ENCODE measurements around the gene BICC1.

BICC1 gene

DNA sequence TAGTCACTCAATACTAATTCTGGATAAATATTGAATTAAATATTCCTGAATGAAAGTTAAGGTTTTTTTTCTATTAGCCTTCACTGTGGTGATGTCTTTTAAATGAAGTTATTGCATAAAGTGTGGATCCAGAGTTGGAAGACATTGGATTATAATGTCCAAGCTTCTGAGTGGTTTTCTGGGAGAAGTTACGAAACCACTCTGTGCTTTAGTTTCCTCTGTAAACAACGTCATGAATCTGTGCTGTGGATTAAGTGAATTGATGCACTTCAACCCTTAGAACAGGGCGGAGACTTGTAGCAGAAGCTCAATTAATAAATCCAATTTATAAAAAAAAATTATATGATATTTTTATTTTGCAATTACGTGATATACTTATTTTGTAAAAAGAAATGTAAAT is 271.7 kb downstream of the BICC1 start:
- no peak overlapping the region for H3K27ac Mint-ChIP-seq
- H3K27me3 Mint-ChIP-seq = no peaks in the 10 kb centered on the region
- no peak overlapping the region for H3K4me3 Mint-ChIP-seq
- H3K4me1 Mint-ChIP-seq = no peaks in the 10 kb centered on the region
- H3K9me3 Mint-ChIP-seq = no peaks in the 10 kb centered on the region
- H3K36me3 Mint-ChIP-seq = no peaks in the 10 kb centered on the region
- ATAC-seq = no peak

DNA sequence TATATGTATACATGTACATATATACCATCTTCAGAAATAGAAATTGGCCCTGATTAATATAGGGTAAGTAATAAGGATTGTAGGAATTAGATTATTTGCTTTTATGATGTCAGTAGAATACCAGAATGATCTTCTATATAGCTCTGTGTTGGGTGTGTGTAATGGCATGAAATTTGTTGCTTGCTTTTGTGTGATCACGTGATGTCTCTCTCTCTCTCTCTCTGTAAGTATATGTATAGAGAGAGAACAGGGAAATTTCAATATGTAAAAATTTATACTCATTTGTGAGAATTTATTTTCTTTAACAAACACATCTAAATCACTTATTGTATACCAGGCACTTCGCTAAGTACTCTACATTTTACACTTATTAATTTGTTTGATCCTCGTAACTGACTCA is 272.7 kb downstream of the BICC1 start:
- Mint-ChIP-seq H3K4me1 (no peaks in the 10 kb centered on the region), H3K4me3 (no peak overlapping the region), H3K27ac (no peak overlapping the region), H3K36me3 (no peaks in the 10 kb centered on the region), H3K27me3 (no peaks in the 10 kb centered on the region), H3K9me3 (no peaks in the 10 kb centered on the region)
- ATAC-seq = no peak

GRCh38 chr10:58791137-58791536 is 278.5 kb downstream of the BICC1 start:
- H3K4me1 Mint-ChIP-seq = no peaks in the 10 kb centered on the region

GRCh38 chr10:58795560-58795959 is 282.9 kb downstream of the BICC1 start:
- no peak overlapping the region for H3K4me3 Mint-ChIP-seq
- H3K36me3 Mint-ChIP-seq = no peaks in the 10 kb centered on the region
- no peaks in the 10 kb centered on the region for H3K9me3 Mint-ChIP-seq
- no peaks in the 10 kb centered on the region for H3K4me1 Mint-ChIP-seq
- no peak for ATAC-seq
- no peak overlapping the region for H3K27ac Mint-ChIP-seq
- no peaks in the 10 kb centered on the region for H3K27me3 Mint-ChIP-seq

More at GRCh38 chr10:58791137-58791536, 278.5 kb downstream of the BICC1 start:
- ATAC-seq = no peak
- no peaks in the 10 kb centered on the region for H3K36me3 Mint-ChIP-seq
- no peaks in the 10 kb centered on the region for H3K27me3 Mint-ChIP-seq
- no peaks in the 10 kb centered on the region for H3K9me3 Mint-ChIP-seq
- no peak overlapping the region for H3K4me3 Mint-ChIP-seq
- H3K27ac Mint-ChIP-seq = no peak overlapping the region

- Mint-ChIP-seq H3K27ac (no peak overlapping the region), H3K36me3 (no peaks in the 10 kb centered on the region), H3K4me3 (no peak overlapping the region), H3K4me1 (no peaks in the 10 kb centered on the region), H3K27me3 (peaks cover 2% of the 10 kb centered on the region), H3K9me3 (no peaks in the 10 kb centered on the region)
- no peak for ATAC-seq
These were observed 283.6 kb downstream of the BICC1 start for GRCh38 chr10:58796242-58796641.

- Mint-ChIP-seq H3K27ac (no peak overlapping the region), H3K4me3 (no peak overlapping the region), H3K9me3 (no peaks in the 10 kb centered on the region), H3K4me1 (no peaks in the 10 kb centered on the region), H3K36me3 (no peaks in the 10 kb centered on the region), H3K27me3 (peaks cover 8% of the 10 kb centered on the region)
- ATAC-seq = no peak
These were observed 284.2 kb downstream of the BICC1 start for GRCh38 chr10:58796824-58797223.

- no peak for ATAC-seq
- H3K4me3 Mint-ChIP-seq = no peak overlapping the region
- H3K36me3 Mint-ChIP-seq = no peaks in the 10 kb centered on the region
- no peaks in the 10 kb centered on the region for H3K9me3 Mint-ChIP-seq
- H3K27me3 Mint-ChIP-seq = peaks cover 13% of the 10 kb centered on the region
- no peaks in the 10 kb centered on the region for H3K4me1 Mint-ChIP-seq
- H3K27ac Mint-ChIP-seq = no peak overlapping the region
These were observed 284.7 kb downstream of the BICC1 start for GRCh38 chr10:58797356-58797755.

DNA sequence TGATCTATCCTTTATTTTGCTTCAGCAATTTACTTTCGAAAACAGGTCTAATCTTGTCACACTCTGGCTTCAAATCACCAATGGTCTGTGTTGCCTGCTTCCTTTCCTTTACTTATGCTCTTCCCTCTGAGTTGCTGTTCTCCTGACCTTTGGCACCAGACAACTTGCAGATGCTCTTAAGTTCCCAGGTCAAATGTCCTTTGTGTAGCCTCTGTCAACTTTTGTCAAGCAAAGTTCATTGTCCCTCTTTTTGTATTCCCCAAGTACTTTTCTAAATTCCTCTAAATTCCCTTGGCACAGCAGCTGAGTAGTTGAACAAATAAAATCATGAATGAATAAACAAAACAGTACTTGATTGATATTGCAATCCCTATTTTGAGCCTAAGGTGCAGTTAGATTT is 289.4 kb downstream of the BICC1 start:
- ATAC-seq = no peak
- no peaks in the 10 kb centered on the region for H3K9me3 Mint-ChIP-seq
- no peaks in the 10 kb centered on the region for H3K4me1 Mint-ChIP-seq
- H3K27me3 Mint-ChIP-seq = peaks cover 18% of the 10 kb centered on the region
- no peak overlapping the region for H3K27ac Mint-ChIP-seq
- no peaks in the 10 kb centered on the region for H3K36me3 Mint-ChIP-seq
- H3K4me3 Mint-ChIP-seq = no peak overlapping the region

DNA sequence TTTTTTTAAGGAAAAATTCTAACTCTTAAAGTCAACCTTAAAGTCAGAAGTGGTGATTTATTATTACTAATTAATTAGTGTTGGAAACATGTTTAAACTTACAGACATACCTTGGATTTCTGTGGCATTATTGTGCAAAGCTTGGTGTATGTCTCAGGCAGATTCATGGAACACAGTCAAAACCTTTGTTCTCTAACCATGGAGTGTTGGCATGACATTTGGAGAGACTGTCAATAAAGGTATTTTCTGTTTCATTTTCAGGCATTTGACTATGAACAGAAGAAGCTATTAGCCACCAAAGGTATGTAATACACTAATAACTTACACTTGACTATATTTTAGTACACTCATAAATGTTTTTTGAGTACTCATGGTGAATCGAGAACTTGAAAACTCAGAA is 293.7 kb downstream of the BICC1 start:
- peaks cover 15% of the 10 kb centered on the region for H3K27me3 Mint-ChIP-seq
- H3K4me1 Mint-ChIP-seq = no peaks in the 10 kb centered on the region
- H3K4me3 Mint-ChIP-seq = no peak overlapping the region
- H3K9me3 Mint-ChIP-seq = no peaks in the 10 kb centered on the region
- no peak for ATAC-seq
- no peaks in the 10 kb centered on the region for H3K36me3 Mint-ChIP-seq
- H3K27ac Mint-ChIP-seq = no peak overlapping the region

GRCh38 chr10:58806970-58807628 is 294.4 kb downstream of the BICC1 start:
- no peak for ATAC-seq
- Mint-ChIP-seq H3K9me3 (no peaks in the 10 kb centered on the region), H3K4me3 (no peak overlapping the region), H3K36me3 (no peaks in the 10 kb centered on the region), H3K4me1 (no peaks in the 10 kb centered on the region), H3K27ac (no peak overlapping the region), H3K27me3 (peaks cover 7% of the 10 kb centered on the region)

GRCh38 chr10:58807629-58808022 is 295.0 kb downstream of the BICC1 start:
- no peaks in the 10 kb centered on the region for H3K9me3 Mint-ChIP-seq
- no peaks in the 10 kb centered on the region for H3K36me3 Mint-ChIP-seq
- no peak for ATAC-seq
- H3K27me3 Mint-ChIP-seq = peaks cover 2% of the 10 kb centered on the region
- no peak overlapping the region for H3K27ac Mint-ChIP-seq
- no peaks in the 10 kb centered on the region for H3K4me1 Mint-ChIP-seq
- no peak overlapping the region for H3K4me3 Mint-ChIP-seq

- H3K27ac Mint-ChIP-seq = no peak overlapping the region
- H3K9me3 Mint-ChIP-seq = no peaks in the 10 kb centered on the region
- H3K4me3 Mint-ChIP-seq = no peak overlapping the region
- no peak for ATAC-seq
- H3K4me1 Mint-ChIP-seq = no peaks in the 10 kb centered on the region
- H3K36me3 Mint-ChIP-seq = no peaks in the 10 kb centered on the region
- H3K27me3 Mint-ChIP-seq = no peaks in the 10 kb centered on the region
These were observed 298.1 kb downstream of the BICC1 start for GRCh38 chr10:58810751-58811150.

- Mint-ChIP-seq H3K9me3 (no peaks in the 10 kb centered on the region), H3K27me3 (no peaks in the 10 kb centered on the region), H3K27ac (no peak overlapping the region), H3K36me3 (no peaks in the 10 kb centered on the region), H3K4me3 (no peak overlapping the region), H3K4me1 (no peaks in the 10 kb centered on the region)
- ATAC-seq = no peak
These were observed 300.9 kb downstream of the BICC1 start for GRCh38 chr10:58813573-58813972.

GRCh38 chr10:58817201-58817846 is 304.7 kb downstream of the BICC1 start:
- Mint-ChIP-seq H3K9me3 (no peaks in the 10 kb centered on the region), H3K27me3 (no peaks in the 10 kb centered on the region), H3K27ac (no peak overlapping the region), H3K4me1 (no peaks in the 10 kb centered on the region), H3K4me3 (no peak overlapping the region), H3K36me3 (no peaks in the 10 kb centered on the region)
- no peak for ATAC-seq

DNA sequence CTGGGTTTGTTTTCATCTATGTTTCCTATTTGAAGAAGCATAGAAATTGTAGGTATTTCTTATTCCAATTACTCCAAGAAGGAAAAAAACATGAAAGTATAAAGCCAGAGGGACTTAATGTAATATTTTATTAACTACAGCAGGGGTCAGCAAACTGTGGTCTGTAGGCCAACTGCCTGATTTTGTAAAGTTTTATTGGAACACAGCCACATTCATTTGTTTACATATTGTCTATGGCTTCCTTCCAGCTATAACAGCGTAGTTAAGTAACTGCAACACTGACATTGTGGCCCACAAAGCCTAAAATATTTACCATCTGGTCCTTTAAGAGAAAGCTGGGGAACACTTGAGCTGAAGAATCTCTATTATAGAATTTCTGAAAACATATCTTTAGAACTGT is 306.2 kb downstream of the BICC1 start:
- no peak overlapping the region for H3K4me3 Mint-ChIP-seq
- H3K4me1 Mint-ChIP-seq = no peaks in the 10 kb centered on the region
- ATAC-seq = no peak
- no peaks in the 10 kb centered on the region for H3K36me3 Mint-ChIP-seq
- H3K27me3 Mint-ChIP-seq = no peaks in the 10 kb centered on the region
- no peak overlapping the region for H3K27ac Mint-ChIP-seq
- no peaks in the 10 kb centered on the region for H3K9me3 Mint-ChIP-seq

DNA sequence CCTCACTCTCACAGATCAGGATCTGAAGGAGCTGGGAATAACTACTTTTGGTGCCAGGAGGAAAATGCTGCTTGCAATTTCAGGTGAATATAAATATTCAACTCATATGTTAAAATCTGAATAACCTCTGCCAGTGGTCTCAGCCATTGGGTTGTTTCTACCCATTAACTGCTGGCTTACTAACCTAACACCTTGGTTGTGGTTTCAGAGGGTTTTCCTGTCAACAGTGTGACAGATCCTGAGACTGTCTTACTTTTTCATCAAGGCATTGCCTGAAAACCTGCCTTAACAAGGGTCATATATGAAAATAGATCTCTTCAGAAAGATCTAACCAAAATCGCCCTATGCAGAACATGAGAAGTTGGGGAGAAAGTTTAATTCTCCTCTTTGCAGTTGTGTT is 307.7 kb downstream of the BICC1 start:
- no peaks in the 10 kb centered on the region for H3K27me3 Mint-ChIP-seq
- no peak overlapping the region for H3K27ac Mint-ChIP-seq
- no peaks in the 10 kb centered on the region for H3K4me1 Mint-ChIP-seq
- H3K9me3 Mint-ChIP-seq = no peaks in the 10 kb centered on the region
- no peaks in the 10 kb centered on the region for H3K36me3 Mint-ChIP-seq
- ATAC-seq = no peak
- H3K4me3 Mint-ChIP-seq = no peak overlapping the region
